B cell (primary cell): ENCODE measurements around the gene TLNRD1. TPM values are rescaled to one million over a fixed set of nuclear protein-coding genes. Genes with fewer than 3 reads are reported as not detected.

Experiments
- ATAC-seq: fragments of 200-7000 bp; cut with Tn5 transposase; one replicate; pipeline ENCODE4 v1.10.0; 2021; ENCODE audit warnings: low read depth, mild to moderate bottlenecking, moderate number of reproducible peaks, moderate library complexity
- CTCF ChIA-PET: fragments of 350-600 bp; sonication (Branson Sonifier 250); formaldehyde crosslinking; loops from one replicate; lab custom pipeline; 2021; ENCODE audit warnings: antibody characterized with exemption, inconsistent platforms; lab: Charles Lee
- POLR2A ChIA-PET: fragments of 350-600 bp; sonication (Branson Sonifier 250); formaldehyde crosslinking; loops from one replicate; lab custom pipeline; 2021; ENCODE audit warnings: antibody characterized with exemption; lab: Charles Lee
- DNase-seq: peaks from one replicate; pipeline ENCODE4 v3.0.0; 2013
- H2AFZ ChIP-seq: 2 replicates; pipeline ENCODE4 v1.6.1; 2012; ENCODE audit warnings: mild to moderate bottlenecking, low read depth, low read length; ENCODE audit not compliant: insufficient read depth, poor library complexity, severe bottlenecking
- H3K27ac ChIP-seq, 2 donors: 1 replicate in 1 of 2; 2 replicates in 1 of 2; pipeline ENCODE4 v1.5.1; 2012 to 2013; ENCODE audit warnings: low read length in 2 of 2, mild to moderate bottlenecking in 2 of 2, moderate library complexity in 1 of 2
- H3K27me3 ChIP-seq, 4 experiments: fragments of 200-600 bp in 1 of 4; sonication (generic) in 1 of 4; replicated peaks in 1 of 4; 1 replicate in 2 of 4; 2 replicates in 2 of 4; pipeline versions ENCODE4 v1.6.1 to v1.7.0; 2013 to 2016; ENCODE audit warnings: low read length in 3 of 4, mild to moderate bottlenecking in 2 of 4, mixed read lengths in 1 of 4, moderate library complexity in 1 of 4; ENCODE audit not compliant: insufficient read depth in 4 of 4, control insufficient read depth in 3 of 4; ENCODE audit errors: control extremely low read depth in 1 of 4
- H3K36me3 ChIP-seq, 2 experiments: replicated peaks in 1 of 2; 1 replicate in 1 of 2; 2 replicates in 1 of 2; pipeline versions ENCODE4 v1.6.1 to v1.7.1; 2013; ENCODE audit warnings: low read length in 1 of 2; ENCODE audit not compliant: insufficient read depth in 2 of 2, control insufficient read depth in 1 of 2; ENCODE audit errors: control extremely low read depth in 1 of 2, extremely low read depth in 1 of 2
- H3K4me1 ChIP-seq, 2 donors: fragments of 200-600 bp in 1 of 2; sonication (generic) in 1 of 2; 1 replicate in 1 of 2; 2 replicates in 1 of 2; pipeline versions ENCODE4 v1.5.1 to v1.6.1; 2013 to 2017; ENCODE audit warnings: low read length in 2 of 2; ENCODE audit not compliant: control insufficient read depth in 2 of 2, insufficient read depth in 2 of 2
- H3K4me2 ChIP-seq: replicated peaks from 2 replicates; pipeline ENCODE3; 2012; ENCODE audit warnings: mild to moderate bottlenecking, low read depth, low read length; ENCODE audit not compliant: poor library complexity, severe bottlenecking
- H3K4me3 ChIP-seq, 5 experiments: fragments of 200-600 bp in 1 of 5; sonication (generic) in 1 of 5; 1 replicate in 3 of 5; 2 replicates in 2 of 5; pipeline versions ENCODE4 v1.5.1 to v1.7.0; 2011 to 2016; ENCODE audit warnings: low read length in 4 of 5, mild to moderate bottlenecking in 4 of 5, low read depth in 2 of 5, control low read depth in 1 of 5, moderate library complexity in 1 of 5; ENCODE audit not compliant: insufficient read depth in 1 of 5; ENCODE audit errors: control extremely low read depth in 1 of 5, extremely low read depth in 1 of 5
- H3K79me2 ChIP-seq: fragments of 200-600 bp; sonication (generic); one replicate; pipeline ENCODE4 v1.6.0; 2016; ENCODE audit warnings: low read length; ENCODE audit not compliant: control insufficient read depth, insufficient read depth
- H3K9ac ChIP-seq: fragments of 200-600 bp; sonication (generic); 2 replicates; pipeline ENCODE4 v1.6.1; 2017; ENCODE audit warnings: mild to moderate bottlenecking, low read length, moderate library complexity
- H3K9me3 ChIP-seq, 3 donors: one replicate each; pipeline versions ENCODE4 v1.6.1 to v1.7.1; 2013; ENCODE audit warnings: low read length in 2 of 3; ENCODE audit not compliant: control insufficient read depth in 2 of 3, insufficient read depth in 1 of 3; ENCODE audit errors: control extremely low read depth in 1 of 3
- H4K20me1 ChIP-seq: 2 replicates; pipeline ENCODE4 v1.6.0; 2012; ENCODE audit warnings: mild to moderate bottlenecking, low read length; ENCODE audit not compliant: insufficient read depth, control insufficient read depth, poor library complexity, severe bottlenecking
- H3K27ac Mint-ChIP-seq: one replicate; pipeline ENCODE4 v1.8.0; 2021; ENCODE audit warnings: mixed read lengths
- H3K27me3 Mint-ChIP-seq: one replicate; pipeline ENCODE4 v1.8.0; 2021; ENCODE audit warnings: mixed read lengths
- H3K4me1 Mint-ChIP-seq: one replicate; pipeline ENCODE4 v1.8.0; 2021; ENCODE audit warnings: mixed read lengths
- H3K4me3 Mint-ChIP-seq: one replicate; pipeline ENCODE4 v1.8.0; 2021; ENCODE audit warnings: mixed read lengths
- H3K9me3 Mint-ChIP-seq: one replicate; pipeline ENCODE4 v1.8.0; 2022; ENCODE audit warnings: mixed read lengths; ENCODE audit not compliant: insufficient read depth
- CTCF ChIP-seq: fragments of 200-600 bp; IDR thresholded peaks from one replicate; pipeline ENCODE4 v1.8.0; 2022; ENCODE audit warnings: antibody characterized with exemption, mild to moderate bottlenecking
- EZH2 ChIP-seq: IDR thresholded peaks from 2 replicates; pipeline ENCODE4 v1.6.1; 2012; ENCODE audit warnings: borderline replicate concordance, low read depth, mild to moderate bottlenecking, moderate library complexity, low read length; ENCODE audit not compliant: insufficient read depth, poor library complexity, severe bottlenecking
- WGBS: methylation state at CpG from one replicate; pipeline ENCODE4 v1.1.5; 2013; ENCODE audit warnings: missing lambda C conversion rate; ENCODE audit not compliant: insufficient coverage; 5-methylcytosine and 5-hydroxymethylcytosine counted together
- intact Hi-C: fragments of 100-400 bp; cut with micrococcal nuclease; formaldehyde crosslinking; loops from one replicate; pipeline ENCODE4 v1.10.0; 2022
- polyA plus RNA-seq: library from polyadenylated mRNA; depleted of rRNA; stranded (reverse); fragments of >200 nt; gene quantifications from 2 replicates; pipeline ENCODE4 v1.2.3, GENCODE V29; 2012
- total RNA-seq, 2 donors: library from RNA; stranded (reverse); fragments of 120-200 nt in 1 of 2; gene quantifications; 1 replicate in 1 of 2; 2 replicates in 1 of 2; pipeline versions ENCODE4 v1.2.3 to v1.2.4, GENCODE V29; 2013 to 2022

TLNRD1 gene
- total and polyA plus RNA-seq, 2 donors (not counting 1 experiment from before 2014, with no cell fraction given) = 11.4 to 26.7 TPM

DNA sequence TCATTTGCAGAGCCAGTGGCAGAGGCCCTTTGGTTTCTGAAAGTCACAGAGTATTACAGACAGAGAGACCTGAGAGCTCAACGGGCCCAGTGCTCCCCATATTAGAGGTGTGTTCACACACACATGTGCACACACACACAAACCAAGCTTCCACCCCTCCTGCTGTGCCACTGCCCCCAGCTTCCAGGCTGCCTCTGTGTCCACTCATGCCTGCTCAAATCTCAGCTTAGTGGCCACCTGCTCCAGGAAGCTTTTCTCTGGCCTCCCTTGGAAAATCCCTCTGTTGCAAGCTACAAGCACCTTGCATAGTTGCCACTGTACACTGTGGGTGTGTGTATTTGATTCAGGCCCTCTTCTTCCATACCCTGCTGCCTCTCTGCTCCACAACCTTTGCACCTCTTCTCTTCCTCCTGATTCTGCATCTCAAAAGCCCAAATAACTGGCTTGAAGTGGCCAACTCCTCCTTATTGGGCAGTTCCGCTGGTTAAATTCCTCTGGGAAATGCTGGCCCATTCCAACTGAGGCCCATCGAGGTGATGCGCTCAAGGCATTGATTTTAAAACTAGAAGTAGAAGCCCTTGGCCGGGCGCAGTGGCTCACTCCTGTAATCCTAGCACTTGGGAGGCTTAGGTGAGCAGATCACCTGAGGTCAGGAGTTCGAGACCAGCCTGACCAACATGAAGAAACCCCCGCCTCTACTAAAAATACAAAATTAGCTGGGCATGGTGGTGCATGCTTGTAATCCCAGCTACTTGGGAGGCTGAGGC lies 34.1 kb upstream of the TLNRD1 start:
- Histone ChIP-seq H3K36me3 (peaks cover 0 to 18% of the 10 kb centered on the region in 2 experiments), H3K79me2 (peaks cover 10% of the 10 kb centered on the region), H3K4me1 (no peaks in the 10 kb centered on the region), H3K4me2 (no peak overlapping the region), H2AFZ (no peak overlapping the region), H3K4me3 (no peak overlapping the region), H4K20me1 (peaks cover 13% of the 10 kb centered on the region), H3K27me3 (no peaks in the 10 kb centered on the region), H3K9ac (no peak overlapping the region), H3K27ac (no peak overlapping the region), H3K9me3 (no peaks in the 10 kb centered on the region)
- intact Hi-C loops = no loop called here
- peaks cover 3% of the 10 kb centered on the region for H3K9me3 Mint-ChIP-seq
- H3K4me3 Mint-ChIP-seq = no peak overlapping the region
- no peaks in the 10 kb centered on the region for H3K27me3 Mint-ChIP-seq
- no peak overlapping the region for H3K27ac Mint-ChIP-seq
- 100% methylated on average over 6 of the region's 8 CpGs for WGBS
- peaks cover 7% of the 10 kb centered on the region for H3K4me1 Mint-ChIP-seq
- DNase-seq (no peak), ATAC-seq (no peak)
- ChIA-PET POLR2A (no interaction called here), CTCF (interaction anchor here (7.2 kb wide), 1 partner anchor 511 kb away, joined by 102 read pairs; no protein-coding TSS in a partner anchor)
- TF ChIP-seq EZH2 = no peak
- no peak for TF ChIP-seq CTCF

DNA sequence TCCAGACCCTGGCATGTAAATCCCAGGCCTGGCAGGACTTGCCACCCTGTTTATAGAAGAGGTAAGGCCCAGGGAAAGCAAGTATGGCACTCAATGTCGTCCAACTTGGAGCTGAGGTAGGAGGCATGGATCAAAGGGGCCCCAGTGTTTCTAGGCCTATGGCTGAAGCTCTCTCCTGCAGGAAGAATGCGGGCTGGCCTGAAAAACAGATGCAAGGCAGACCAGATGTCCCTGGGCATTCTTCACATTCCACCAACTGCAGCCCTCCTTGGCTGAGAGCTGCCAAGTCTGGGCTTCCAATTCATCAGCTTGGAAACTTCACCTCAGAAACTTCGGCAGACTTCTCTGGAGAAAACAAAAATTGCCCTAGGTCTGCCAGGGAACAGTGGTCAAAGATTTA lies 33.3 kb upstream of the TLNRD1 start:
- WGBS = 100% methylated on average over 3 of the region's 3 CpGs
- H3K79me2 ChIP-seq = peaks cover 17% of the 10 kb centered on the region
- H3K4me3 Mint-ChIP-seq = no peak overlapping the region
- no peaks in the 10 kb centered on the region for H3K4me1 ChIP-seq
- intact Hi-C loops = no loop called here
- H4K20me1 ChIP-seq = peaks cover 17% of the 10 kb centered on the region
- ChIA-PET CTCF (interaction anchor here (0.7 to 7.2 kb wide), 5 partner anchors 20 to 517 kb away, joined by 4 to 102 read pairs (median 4); no protein-coding TSS in a partner anchor), POLR2A (no interaction called here)
- H3K27ac Mint-ChIP-seq = no peak overlapping the region
- TF ChIP-seq EZH2 (no peak), CTCF (no peak)
- H3K36me3 ChIP-seq = peaks cover 0 to 20% of the 10 kb centered on the region in 2 experiments
- H3K27me3 ChIP-seq = no peaks in the 10 kb centered on the region
- ATAC-seq = no peak
- no peak overlapping the region for H3K27ac ChIP-seq
- no peak overlapping the region for H3K4me3 ChIP-seq
- no peaks in the 10 kb centered on the region for H3K27me3 Mint-ChIP-seq
- peaks cover 3% of the 10 kb centered on the region for H3K9me3 Mint-ChIP-seq
- no peak overlapping the region for H3K4me2 ChIP-seq
- DNase-seq = no peak
- no peak overlapping the region for H2AFZ ChIP-seq
- H3K9ac ChIP-seq = no peak overlapping the region
- peaks cover 7% of the 10 kb centered on the region for H3K4me1 Mint-ChIP-seq
- no peaks in the 10 kb centered on the region for H3K9me3 ChIP-seq
